ENCODE data around the gene MAN1A1. TPM values are rescaled to one million over a fixed set of nuclear protein-coding genes. Genes with fewer than 3 reads are reported as not detected.

MAN1A1 gene
- total RNA-seq, 1 donor from 2014 or later: 75.5 TPM

DNA sequence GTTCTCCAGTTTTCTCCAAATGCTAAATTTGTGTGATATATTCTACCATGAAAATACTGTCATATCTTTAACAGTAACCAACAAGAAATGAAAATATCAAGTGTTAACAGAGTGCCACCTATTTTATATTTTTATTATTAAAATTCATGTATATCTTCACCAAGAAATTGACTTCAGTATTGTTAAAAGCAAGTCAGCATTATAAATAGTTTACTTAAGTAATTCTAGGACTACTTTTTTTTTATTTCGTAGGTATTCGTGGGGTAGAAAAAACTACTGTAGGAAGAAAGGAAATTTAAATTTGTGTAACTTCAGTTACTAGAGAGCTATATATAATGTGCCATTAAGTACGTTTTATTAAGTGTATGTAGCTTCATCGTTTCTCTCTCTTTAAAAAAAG lies 6.3 kb upstream of the MAN1A1 start:
- Histone ChIP-seq H3K4me3 (no peak overlapping the region), H3K4me1 (peaks cover 0 to 3% of the 10 kb centered on the region in 2 donors), H3K27ac (no peak overlapping the region), H3K27me3 (no peaks in the 10 kb centered on the region), H3K36me3 (no peaks in the 10 kb centered on the region), H3K9me3 (no peaks in the 10 kb centered on the region)
- no peak for DNase-seq (ENCODE audit: low spot score in 2 of 2)
- TF ChIP-seq, protein P1, sequence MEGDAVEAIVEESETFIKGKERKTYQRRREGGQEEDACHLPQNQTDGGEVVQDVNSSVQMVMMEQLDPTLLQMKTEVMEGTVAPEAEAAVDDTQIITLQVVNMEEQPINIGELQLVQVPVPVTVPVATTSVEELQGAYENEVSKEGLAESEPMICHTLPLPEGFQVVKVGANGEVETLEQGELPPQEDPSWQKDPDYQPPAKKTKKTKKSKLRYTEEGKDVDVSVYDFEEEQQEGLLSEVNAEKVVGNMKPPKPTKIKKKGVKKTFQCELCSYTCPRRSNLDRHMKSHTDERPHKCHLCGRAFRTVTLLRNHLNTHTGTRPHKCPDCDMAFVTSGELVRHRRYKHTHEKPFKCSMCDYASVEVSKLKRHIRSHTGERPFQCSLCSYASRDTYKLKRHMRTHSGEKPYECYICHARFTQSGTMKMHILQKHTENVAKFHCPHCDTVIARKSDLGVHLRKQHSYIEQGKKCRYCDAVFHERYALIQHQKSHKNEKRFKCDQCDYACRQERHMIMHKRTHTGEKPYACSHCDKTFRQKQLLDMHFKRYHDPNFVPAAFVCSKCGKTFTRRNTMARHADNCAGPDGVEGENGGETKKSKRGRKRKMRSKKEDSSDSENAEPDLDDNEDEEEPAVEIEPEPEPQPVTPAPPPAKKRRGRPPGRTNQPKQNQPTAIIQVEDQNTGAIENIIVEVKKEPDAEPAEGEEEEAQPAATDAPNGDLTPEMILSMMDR (IDR thresholded peaks at IDR 0.05): no peak
- intact Hi-C loops (cut with DNase I): loop anchor here (10.0 kb wide), 1 partner anchor 421 kb away; the partner anchor contains the start of gene MCM9

DNA sequence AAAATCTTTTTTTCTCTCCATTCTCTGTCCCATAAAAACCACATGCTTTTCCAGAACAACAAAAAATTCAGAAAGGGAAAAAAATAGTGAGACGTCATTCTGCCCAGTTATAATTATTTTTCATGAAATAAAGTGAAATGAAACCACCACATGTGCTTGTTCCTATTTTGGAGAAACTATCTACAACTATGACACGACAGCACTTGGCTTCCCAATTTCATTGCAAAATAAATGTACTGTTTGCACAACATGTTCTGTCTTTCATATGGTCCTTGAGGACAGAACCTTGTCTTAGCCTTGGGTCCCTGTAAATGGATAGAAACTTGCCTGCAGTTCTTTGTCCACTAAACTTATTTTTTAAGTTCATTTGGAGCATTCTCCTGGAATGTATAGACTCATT lies 5.6 kb upstream of the MAN1A1 start:
- Histone ChIP-seq H3K27ac (peak overlapping the region in 1 of 2 donors; percentile 7), H3K4me1 (peaks cover 0 to 3% of the 10 kb centered on the region in 2 donors), H3K4me3 (no peak overlapping the region), H3K9me3 (no peaks in the 10 kb centered on the region), H3K36me3 (no peaks in the 10 kb centered on the region), H3K27me3 (no peaks in the 10 kb centered on the region)
- TF ChIP-seq, protein P1 (IDR thresholded peaks at IDR 0.05): no peak
- no peak for DNase-seq (ENCODE audit: low spot score in 2 of 2)
- intact Hi-C loops (cut with DNase I): loop anchor here (10.0 kb wide), 1 partner anchor 420 kb away; the partner anchor contains the start of gene MCM9

DNA sequence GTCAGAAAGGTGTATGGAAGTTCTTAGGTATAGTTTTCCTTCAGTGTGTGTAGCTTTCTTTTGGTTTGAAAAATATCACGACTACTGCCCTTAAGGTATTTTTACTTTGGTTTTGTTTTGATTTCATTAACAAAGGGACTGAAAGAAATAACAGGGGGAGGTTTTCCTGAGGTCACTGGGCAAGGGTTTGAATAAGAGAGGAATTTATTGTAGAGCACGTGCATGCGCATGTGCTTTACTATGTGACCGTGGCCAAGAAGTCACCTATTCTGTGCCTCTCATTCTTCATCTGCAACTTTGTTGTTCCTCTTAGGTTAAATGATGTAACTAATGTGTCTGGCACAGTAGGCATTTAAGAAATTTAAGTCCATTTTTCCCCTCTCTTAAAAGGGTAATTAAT lies 4.1 kb upstream of the MAN1A1 start:
- H3K4me1 ChIP-seq: peaks cover 0 to 3% of the 10 kb centered on the region in 2 donors
- no peaks in the 10 kb centered on the region for H3K36me3 ChIP-seq
- H3K9me3 ChIP-seq: no peaks in the 10 kb centered on the region
- TF ChIP-seq, protein P1 (IDR thresholded peaks at IDR 0.05): no peak
- no peak overlapping the region for H3K27ac ChIP-seq
- no peak overlapping the region for H3K4me3 ChIP-seq
- no peak for DNase-seq (ENCODE audit: low spot score in 2 of 2)
- H3K27me3 ChIP-seq: no peaks in the 10 kb centered on the region
- intact Hi-C loops (cut with DNase I): loop anchor here (10.0 kb wide), 1 partner anchor 419 kb away; the partner anchor contains the start of gene MCM9

- peaks cover 0 to 3% of the 10 kb centered on the region in 2 donors for H3K4me1 ChIP-seq
- H3K27me3 ChIP-seq: no peaks in the 10 kb centered on the region
- no peak overlapping the region for H3K4me3 ChIP-seq
- DNase-seq (ENCODE audit: low spot score in 2 of 2): no peak
- TF ChIP-seq, protein P1 (IDR thresholded peaks at IDR 0.05): no peak
- no peak overlapping the region for H3K27ac ChIP-seq
- intact Hi-C loops (cut with DNase I): loop anchor here (10.0 kb wide), 1 partner anchor 417 kb away; the partner anchor contains the start of gene MCM9
- H3K36me3 ChIP-seq: no peaks in the 10 kb centered on the region
- no peaks in the 10 kb centered on the region for H3K9me3 ChIP-seq
These were observed 2.4 kb upstream of the MAN1A1 start for GRCh38 chr6:119352001-119352400.

DNA sequence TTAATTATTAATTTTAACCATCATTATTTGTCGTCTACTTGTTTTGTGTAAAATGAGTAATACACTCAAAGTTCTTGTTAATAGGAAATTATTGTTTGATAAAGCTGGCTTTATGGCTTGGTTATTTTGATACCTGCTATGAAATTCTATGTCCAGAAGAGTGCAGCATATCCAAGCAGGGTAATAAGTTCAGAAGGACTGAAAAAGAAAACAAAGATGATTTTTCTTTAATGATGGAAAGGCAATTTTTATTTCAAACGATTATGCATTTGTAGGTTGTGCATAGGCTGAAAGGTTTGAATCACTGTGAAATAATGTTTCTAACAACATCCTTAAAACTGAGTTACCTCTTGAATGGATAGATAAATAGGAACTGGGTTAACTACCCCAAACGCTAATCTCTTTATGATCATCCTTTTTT lies 1.4 kb upstream of the MAN1A1 start:
- Histone ChIP-seq H3K4me3 (peak overlapping the region; percentile 97 to 98), H3K4me1 (peaks cover 0 to 11% of the 10 kb centered on the region in 2 donors), H3K27me3 (no peaks in the 10 kb centered on the region), H3K36me3 (no peaks in the 10 kb centered on the region), H3K27ac (peak overlapping the region; percentile 93 to 94), H3K9me3 (no peaks in the 10 kb centered on the region)
- TF ChIP-seq, protein P1 (IDR thresholded peaks at IDR 0.05): peak in 2 of 3 experiments; percentile 6 to 38
- intact Hi-C loops (cut with DNase I): loop anchor here (2.0 to 10.0 kb wide), 2 partner anchors 272 to 416 kb away; partner anchors contain the start of genes FAM184A and MCM9
- no peak for DNase-seq (ENCODE audit: low spot score in 2 of 2)
